Omental fat pad (tissue), 4 donors: ENCODE measurements around the gene PKIG. TPM values are rescaled to one million over a fixed set of nuclear protein-coding genes. Genes with fewer than 3 reads are reported as not detected.

Experiments used
- ATAC-seq: fragments of 150-250 bp; one replicate; pipeline ENCODE4 v1.9.1; 2016; ENCODE audit warnings: mild to moderate bottlenecking, moderate library complexity; ENCODE audit not compliant: low FRiP score
- DNase-seq: peaks from one replicate; pipeline ENCODE4 v3.0.0-alpha.2; 2019; ENCODE audit warnings: low spot score
- total RNA-seq, 4 donors: library from RNA; depleted of rRNA; stranded (reverse); fragments of >200 nt; gene quantifications; one replicate each; pipeline ENCODE4 v1.1.0, GENCODE V29; 2016
- TF ChIP-seq, protein P1 (sequence below), 3 donors: fragments of 450-650 bp; IDR thresholded peaks; one replicate each; pipeline ENCODE4 v1.5.1; 2016 to 2017; ENCODE audit warnings: antibody characterized with exemption in 3 of 3, mild to moderate bottlenecking in 3 of 3, moderate library complexity in 2 of 3

The PKIG gene
- total RNA-seq, 4 donors from 2014 or later = 90.8 to 133 (median 118) TPM

DNA sequence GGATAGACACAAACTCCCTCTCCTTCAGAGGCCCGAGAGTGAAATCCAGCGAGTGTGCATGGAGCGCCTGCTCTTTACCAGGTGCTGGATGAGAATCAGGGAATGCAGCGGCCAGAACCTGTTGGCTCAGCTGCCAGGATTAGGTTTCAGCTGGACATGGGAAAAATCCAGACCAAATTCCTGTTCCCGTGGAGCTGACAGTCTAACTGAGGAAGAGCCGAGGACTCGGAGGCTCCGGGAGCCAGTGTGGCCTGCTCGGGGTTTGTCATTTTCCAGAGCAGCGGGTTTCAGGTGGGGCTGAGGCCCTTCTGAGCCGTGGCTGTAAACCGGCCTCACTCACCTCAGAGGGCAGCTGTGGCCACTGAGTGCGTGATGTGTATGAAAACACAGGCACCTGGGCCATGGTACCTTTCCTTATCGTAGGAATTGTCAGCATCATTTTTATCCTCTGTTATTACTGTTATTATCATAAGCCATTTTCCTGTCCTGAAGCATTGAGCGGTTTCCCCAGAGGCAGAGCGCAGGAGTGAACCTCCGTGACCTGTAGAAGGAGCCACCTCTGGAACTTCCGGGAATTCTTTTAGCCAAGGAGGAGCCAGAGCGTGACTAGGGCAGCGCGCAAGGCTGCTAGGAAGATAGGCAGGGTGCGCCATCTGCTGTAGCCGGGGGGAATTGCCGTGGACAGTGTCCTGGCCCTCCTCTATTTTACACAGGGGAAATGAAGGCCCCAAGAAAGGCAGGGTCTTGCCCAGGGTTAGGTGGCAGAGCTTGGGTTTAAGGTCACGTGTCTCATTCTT, 27.3 kb downstream of the PKIG start:
- peak; percentile 93 for DNase-seq
- peak; percentile 94 for ATAC-seq
- TF ChIP-seq, protein P1, sequence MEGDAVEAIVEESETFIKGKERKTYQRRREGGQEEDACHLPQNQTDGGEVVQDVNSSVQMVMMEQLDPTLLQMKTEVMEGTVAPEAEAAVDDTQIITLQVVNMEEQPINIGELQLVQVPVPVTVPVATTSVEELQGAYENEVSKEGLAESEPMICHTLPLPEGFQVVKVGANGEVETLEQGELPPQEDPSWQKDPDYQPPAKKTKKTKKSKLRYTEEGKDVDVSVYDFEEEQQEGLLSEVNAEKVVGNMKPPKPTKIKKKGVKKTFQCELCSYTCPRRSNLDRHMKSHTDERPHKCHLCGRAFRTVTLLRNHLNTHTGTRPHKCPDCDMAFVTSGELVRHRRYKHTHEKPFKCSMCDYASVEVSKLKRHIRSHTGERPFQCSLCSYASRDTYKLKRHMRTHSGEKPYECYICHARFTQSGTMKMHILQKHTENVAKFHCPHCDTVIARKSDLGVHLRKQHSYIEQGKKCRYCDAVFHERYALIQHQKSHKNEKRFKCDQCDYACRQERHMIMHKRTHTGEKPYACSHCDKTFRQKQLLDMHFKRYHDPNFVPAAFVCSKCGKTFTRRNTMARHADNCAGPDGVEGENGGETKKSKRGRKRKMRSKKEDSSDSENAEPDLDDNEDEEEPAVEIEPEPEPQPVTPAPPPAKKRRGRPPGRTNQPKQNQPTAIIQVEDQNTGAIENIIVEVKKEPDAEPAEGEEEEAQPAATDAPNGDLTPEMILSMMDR (IDR thresholded peaks at IDR 0.05) = peak in 2 of 3 donors; percentile 73 to 88

DNA sequence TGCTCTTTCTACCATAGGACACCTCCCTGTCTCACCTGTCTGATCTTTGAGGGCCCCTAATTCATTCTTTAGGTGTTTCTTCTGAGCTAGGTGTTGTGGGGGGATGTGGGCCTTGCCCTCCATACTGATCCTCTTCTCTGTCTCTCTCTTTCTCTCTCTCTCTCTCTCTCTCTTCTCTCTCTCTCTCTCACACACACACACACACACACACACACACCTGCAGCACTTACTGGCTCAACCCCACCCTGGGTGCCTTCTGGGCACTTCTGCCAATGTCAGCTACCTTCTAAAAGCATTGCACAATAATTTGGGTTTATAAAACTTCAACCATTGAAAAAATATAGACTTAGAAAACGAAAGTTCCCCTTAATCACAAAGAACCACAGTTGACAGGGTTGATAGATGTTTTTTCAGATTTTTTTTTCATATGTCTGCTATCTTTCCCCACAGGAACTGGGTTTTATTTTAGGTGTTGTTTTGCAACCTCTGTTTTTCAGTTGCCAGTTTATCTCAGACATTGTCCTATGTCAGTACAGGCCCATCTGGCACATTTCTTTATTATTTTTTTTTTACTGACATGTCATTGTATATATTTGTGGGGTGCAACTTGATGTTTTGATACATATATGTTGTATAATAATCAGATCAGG, 28.1 kb downstream of the PKIG start:
- no peak for DNase-seq
- ATAC-seq = peak; percentile 53
- TF ChIP-seq, protein P1 (IDR thresholded peaks at IDR 0.05) = no peak

DNA sequence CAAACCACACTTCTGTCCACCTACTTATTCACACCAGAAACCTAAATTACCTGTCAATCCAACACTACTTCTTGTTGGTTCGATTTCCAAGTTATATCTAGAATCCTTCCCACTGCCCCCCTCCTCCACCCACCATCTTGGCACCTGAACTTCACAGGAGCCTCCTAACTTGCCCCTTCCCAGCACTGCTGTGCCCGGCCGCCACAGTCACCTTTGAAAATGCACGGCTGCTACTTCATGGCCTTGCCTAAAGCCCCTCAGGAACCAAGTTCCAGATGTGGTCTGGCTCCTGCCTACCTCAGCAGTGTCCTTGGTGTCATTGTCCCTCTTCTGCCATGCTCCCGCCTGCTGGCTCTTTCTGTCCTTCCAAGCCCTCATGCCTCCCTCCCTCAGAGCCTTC, 31.2 kb downstream of the PKIG start:
- TF ChIP-seq, protein P1 (IDR thresholded peaks at IDR 0.05) = no peak
- DNase-seq (no peak), ATAC-seq (no peak)

DNA sequence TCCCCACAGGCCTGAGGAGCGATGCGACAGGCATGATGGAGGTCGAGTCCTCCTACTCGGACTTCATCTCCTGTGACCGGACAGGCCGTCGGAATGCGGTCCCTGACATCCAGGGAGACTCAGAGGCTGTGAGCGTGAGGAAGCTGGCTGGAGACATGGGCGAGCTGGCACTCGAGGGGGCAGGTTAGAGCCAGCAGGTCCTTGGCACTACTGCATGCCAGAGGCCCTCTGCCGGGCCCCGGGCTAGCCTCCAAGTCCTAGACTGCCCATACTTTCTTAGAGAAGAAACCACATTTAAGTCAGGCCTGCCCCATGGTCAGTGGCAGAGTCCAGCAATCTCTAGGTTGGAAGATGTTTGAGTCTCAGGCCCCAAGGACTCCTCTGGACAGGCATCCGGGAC, 32.1 kb downstream of the PKIG start:
- no peak for ATAC-seq
- no peak for DNase-seq
- TF ChIP-seq, protein P1 (IDR thresholded peaks at IDR 0.05) = no peak

DNA sequence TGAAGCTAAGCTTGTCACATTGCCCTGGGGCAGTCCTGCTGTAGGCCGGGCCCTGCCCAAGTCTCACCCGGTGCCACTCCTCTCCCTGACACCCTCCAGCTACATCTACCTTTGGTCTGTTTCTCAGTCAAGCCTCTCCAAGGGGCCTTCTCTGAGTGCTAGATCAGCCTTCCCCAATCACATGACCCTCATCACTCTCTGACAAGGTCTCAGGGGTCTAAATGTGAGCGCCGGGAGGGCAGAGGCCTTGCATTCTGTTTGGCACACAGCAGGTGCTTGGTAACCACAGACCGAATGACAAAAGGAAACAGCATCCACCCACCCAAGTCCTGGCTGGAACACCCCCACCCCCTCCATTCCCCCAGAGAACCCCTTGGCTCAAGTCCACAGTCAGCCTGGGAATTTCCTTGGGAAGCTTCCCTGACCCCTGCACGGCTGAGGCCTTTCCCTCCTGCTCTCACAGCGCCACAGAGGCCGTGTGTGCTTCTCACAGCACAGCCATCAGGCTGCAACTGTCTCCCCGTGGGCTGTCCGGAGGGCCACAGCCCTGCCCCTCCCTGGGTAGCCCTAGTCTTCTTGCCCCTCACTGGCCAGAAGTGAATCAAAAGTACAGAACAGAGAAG, 32.9 kb downstream of the PKIG start:
- DNase-seq = no peak
- no peak for ATAC-seq
- TF ChIP-seq, protein P1 (IDR thresholded peaks at IDR 0.05) = no peak

DNA sequence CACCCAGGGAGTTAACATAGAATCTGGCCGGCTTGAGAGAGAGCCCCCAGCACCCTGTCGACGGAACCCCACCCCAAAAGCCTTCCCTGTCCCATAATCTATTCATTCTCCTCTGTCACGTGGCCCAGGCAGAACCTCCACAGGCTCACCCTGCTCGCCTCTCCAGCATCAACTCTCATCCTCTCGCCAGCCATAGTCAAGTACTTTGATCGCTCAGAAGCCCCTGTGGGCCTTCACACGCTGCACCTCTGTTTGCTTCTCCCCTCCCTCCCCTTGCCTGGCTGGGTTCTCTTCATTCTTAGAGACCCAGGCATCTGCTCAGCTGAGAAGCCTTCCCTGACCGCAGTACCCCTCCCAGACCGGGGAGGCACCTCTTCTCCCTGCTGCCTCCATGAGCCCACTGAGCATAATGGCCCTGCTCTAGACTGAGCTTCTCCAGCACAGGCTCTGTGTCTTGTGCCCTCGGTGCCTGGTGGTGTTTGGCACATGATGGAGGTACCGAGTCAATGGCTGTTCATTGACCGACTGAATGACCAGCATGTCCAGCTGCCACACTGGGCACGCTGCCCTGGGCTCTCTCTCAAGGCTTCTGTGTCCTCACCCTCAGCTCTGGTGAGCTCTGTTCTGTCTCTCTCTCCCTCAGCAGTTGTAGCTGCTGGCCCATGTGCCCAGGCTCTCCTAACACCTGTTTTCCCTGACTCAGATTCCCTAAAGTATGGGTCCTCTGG, 33.7 kb downstream of the PKIG start:
- TF ChIP-seq, protein P1 (IDR thresholded peaks at IDR 0.05) = no peak
- ATAC-seq (no peak), DNase-seq (no peak)
